ENCODE measurements around the gene FOXC1.

- TF ChIP-seq SIN3A (IDR thresholded peaks at IDR 0.05; ENCODE audit: borderline replicate concordance, low read depth, low read length) (no peak), MXI1 (IDR thresholded peaks at IDR 0.05; ENCODE audit: low read depth, low read length) (no peak), PBX3 (IDR thresholded peaks at IDR 0.05) (no peak), EP300 (IDR thresholded peaks at IDR 0.05; ENCODE audit: borderline replicate concordance in 1 of 2, low read depth in 1 of 2, low read length in 1 of 2) (no peak), CTCF (IDR thresholded peaks at IDR 0.05) (no peak), RFX5 (IDR thresholded peaks at IDR 0.05; ENCODE audit: low read length) (no peak), MAX (IDR thresholded peaks at IDR 0.05; ENCODE audit: low read depth) (no peak), NFIC (IDR thresholded peaks at IDR 0.05; ENCODE audit: borderline replicate concordance) (no peak), RAD21 (IDR thresholded peaks at IDR 0.05; ENCODE audit: low read length) (no peak), JUND (IDR thresholded peaks at IDR 0.05) (no peak), USF2 (IDR thresholded peaks at IDR 0.05; ENCODE audit: borderline replicate concordance, low read depth, low read length) (no peak), REST (IDR thresholded peaks at IDR 0.05; ENCODE audit: low read depth, low read length) (no peak), YY1 (IDR thresholded peaks at IDR 0.05; ENCODE audit: low read depth) (no peak), TCF12 (IDR thresholded peaks at IDR 0.05) (no peak)
These were observed 34.2 kb downstream of the FOXC1 start for GRCh38 chr6:1643830-1644445.

Data from SK-N-SH (cell line).